ENCODE results near the gene NBEAL2. TPM values are rescaled to one million over a fixed set of nuclear protein-coding genes. Genes with fewer than 3 reads are reported as not detected.

NBEAL2 gene
- total RNA-seq, 1 experiment from 2014 or later = 80.0 TPM

- POLR2A ChIA-PET = no interaction called here
Observed at GRCh38 chr3:47016934-47017435, 37.5 kb downstream of the NBEAL2 start.

DNA sequence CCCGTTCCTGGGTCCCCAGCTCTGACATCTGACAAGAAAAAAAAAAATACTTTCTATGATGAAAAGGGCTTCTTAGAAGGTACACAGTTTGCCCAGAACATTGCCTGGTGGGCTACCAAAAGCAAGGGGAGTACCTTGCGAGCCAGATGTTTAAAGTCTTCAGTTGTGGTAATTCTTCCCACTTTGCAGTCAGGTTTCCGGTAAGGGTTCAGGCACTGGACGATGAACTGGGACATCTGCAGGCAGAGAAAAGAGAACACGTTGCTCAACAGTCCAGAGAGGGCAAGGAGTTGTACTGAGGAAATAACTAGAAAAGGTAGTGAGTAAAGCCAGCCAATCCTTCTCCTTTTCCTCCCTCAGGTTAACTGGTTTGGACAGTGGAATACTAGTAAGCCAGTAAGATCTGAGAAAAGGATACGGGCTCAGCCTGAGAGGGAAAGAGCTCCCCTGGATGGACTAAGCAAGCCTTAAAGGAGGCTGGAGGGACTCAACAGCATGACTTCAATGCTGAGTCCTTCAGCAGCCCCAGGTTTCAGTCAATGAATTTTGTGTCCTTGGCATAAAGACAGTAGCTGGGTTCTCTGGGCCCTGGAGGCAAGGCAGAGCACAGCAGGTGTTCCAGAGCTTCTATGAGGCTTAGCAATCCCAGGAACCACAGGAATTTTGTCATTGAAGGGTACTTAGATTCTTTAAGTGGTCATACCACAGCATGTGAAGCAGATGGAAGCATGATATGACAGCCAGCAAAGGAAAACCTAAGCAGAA, 38.2 kb downstream of the NBEAL2 start:
- no peak for DNase-seq (ENCODE audit: low spot score)
- H3K4me1 Mint-ChIP-seq = peaks cover 7% of the 10 kb centered on the region
- no peak for TF ChIP-seq ATF1 (CRISPR knock-in tag; IDR thresholded peaks at IDR 0.05)
- TF ChIP-seq, protein P1, sequence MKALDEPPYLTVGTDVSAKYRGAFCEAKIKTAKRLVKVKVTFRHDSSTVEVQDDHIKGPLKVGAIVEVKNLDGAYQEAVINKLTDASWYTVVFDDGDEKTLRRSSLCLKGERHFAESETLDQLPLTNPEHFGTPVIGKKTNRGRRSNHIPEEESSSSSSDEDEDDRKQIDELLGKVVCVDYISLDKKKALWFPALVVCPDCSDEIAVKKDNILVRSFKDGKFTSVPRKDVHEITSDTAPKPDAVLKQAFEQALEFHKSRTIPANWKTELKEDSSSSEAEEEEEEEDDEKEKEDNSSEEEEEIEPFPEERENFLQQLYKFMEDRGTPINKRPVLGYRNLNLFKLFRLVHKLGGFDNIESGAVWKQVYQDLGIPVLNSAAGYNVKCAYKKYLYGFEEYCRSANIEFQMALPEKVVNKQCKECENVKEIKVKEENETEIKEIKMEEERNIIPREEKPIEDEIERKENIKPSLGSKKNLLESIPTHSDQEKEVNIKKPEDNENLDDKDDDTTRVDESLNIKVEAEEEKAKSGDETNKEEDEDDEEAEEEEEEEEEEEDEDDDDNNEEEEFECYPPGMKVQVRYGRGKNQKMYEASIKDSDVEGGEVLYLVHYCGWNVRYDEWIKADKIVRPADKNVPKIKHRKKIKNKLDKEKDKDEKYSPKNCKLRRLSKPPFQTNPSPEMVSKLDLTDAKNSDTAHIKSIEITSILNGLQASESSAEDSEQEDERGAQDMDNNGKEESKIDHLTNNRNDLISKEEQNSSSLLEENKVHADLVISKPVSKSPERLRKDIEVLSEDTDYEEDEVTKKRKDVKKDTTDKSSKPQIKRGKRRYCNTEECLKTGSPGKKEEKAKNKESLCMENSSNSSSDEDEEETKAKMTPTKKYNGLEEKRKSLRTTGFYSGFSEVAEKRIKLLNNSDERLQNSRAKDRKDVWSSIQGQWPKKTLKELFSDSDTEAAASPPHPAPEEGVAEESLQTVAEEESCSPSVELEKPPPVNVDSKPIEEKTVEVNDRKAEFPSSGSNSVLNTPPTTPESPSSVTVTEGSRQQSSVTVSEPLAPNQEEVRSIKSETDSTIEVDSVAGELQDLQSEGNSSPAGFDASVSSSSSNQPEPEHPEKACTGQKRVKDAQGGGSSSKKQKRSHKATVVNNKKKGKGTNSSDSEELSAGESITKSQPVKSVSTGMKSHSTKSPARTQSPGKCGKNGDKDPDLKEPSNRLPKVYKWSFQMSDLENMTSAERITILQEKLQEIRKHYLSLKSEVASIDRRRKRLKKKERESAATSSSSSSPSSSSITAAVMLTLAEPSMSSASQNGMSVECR (CRISPR knock-in tag; IDR thresholded peaks at IDR 0.05; ENCODE audit: borderline replicate concordance) = no peak
- no peak for TF ChIP-seq GTF2I (CRISPR knock-in tag; conservative IDR thresholded peaks at IDR 0.05)
- TF ChIP-seq ETV6 (CRISPR knock-in tag; IDR thresholded peaks at IDR 0.05) = no peak
- TF ChIP-seq PRRX2 (CRISPR knock-in tag; IDR thresholded peaks at IDR 0.05) = no peak
- TF ChIP-seq SP1 (CRISPR knock-in tag; conservative IDR thresholded peaks at IDR 0.05) = no peak
- TF ChIP-seq, protein P2, sequence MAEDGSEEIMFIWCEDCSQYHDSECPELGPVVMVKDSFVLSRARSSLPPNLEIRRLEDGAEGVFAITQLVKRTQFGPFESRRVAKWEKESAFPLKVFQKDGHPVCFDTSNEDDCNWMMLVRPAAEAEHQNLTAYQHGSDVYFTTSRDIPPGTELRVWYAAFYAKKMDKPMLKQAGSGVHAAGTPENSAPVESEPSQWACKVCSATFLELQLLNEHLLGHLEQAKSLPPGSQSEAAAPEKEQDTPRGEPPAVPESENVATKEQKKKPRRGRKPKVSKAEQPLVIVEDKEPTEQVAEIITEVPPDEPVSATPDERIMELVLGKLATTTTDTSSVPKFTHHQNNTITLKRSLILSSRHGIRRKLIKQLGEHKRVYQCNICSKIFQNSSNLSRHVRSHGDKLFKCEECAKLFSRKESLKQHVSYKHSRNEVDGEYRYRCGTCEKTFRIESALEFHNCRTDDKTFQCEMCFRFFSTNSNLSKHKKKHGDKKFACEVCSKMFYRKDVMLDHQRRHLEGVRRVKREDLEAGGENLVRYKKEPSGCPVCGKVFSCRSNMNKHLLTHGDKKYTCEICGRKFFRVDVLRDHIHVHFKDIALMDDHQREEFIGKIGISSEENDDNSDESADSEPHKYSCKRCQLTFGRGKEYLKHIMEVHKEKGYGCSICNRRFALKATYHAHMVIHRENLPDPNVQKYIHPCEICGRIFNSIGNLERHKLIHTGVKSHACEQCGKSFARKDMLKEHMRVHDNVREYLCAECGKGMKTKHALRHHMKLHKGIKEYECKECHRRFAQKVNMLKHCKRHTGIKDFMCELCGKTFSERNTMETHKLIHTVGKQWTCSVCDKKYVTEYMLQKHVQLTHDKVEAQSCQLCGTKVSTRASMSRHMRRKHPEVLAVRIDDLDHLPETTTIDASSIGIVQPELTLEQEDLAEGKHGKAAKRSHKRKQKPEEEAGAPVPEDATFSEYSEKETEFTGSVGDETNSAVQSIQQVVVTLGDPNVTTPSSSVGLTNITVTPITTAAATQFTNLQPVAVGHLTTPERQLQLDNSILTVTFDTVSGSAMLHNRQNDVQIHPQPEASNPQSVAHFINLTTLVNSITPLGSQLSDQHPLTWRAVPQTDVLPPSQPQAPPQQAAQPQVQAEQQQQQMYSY (CRISPR knock-in tag; IDR thresholded peaks at IDR 0.05) = no peak
- TF ChIP-seq ELF4 (CRISPR knock-in tag; IDR thresholded peaks at IDR 0.05; ENCODE audit: low read depth) = no peak
- TF ChIP-seq CDX4 (CRISPR knock-in tag; IDR thresholded peaks at IDR 0.05; ENCODE audit: borderline replicate concordance) = no peak
- no peaks in the 10 kb centered on the region for H3K27me3 Mint-ChIP-seq (ENCODE audit: low read depth)
- no peak overlapping the region for H3K27ac Mint-ChIP-seq
- ChIA-PET POLR2A (interaction anchor here (1.0 kb wide), 1 partner anchor 9 kb away, joined by 3 read pairs; no protein-coding TSS in a partner anchor), CTCF (interaction anchor here (1.6 kb wide), 1 partner anchor 354 kb away, joined by 9 read pairs; no protein-coding TSS in a partner anchor)
- H3K36me3 Mint-ChIP-seq = peaks cover 23% of the 10 kb centered on the region
- H3K4me3 Mint-ChIP-seq = no peak overlapping the region
- no peaks in the 10 kb centered on the region for H3K9me3 Mint-ChIP-seq
- ATAC-seq = no peak; the same call in 1 of the 2 replicates

More at GRCh38 chr3:47016934-47017435, 37.5 kb downstream of the NBEAL2 start:
- TF ChIP-seq SOX15 (CRISPR knock-in tag; IDR thresholded peaks at IDR 0.05) (no peak), GTF2I (CRISPR knock-in tag; conservative IDR thresholded peaks at IDR 0.05) (no peak)
- Mint-ChIP-seq H3K9me3 (no peaks in the 10 kb centered on the region), H3K27ac (no peak overlapping the region; the same call in 1 of the 2 replicates), H3K36me3 (peaks cover 23% of the 10 kb centered on the region), H3K4me1 (peaks cover 7% of the 10 kb centered on the region), H3K4me3 (no peak overlapping the region), H3K27me3 (ENCODE audit: low read depth) (no peaks in the 10 kb centered on the region)
- ATAC-seq = no peak
- no peak for DNase-seq (ENCODE audit: low spot score)
- CTCF ChIA-PET = interaction anchor here (1.6 kb wide), 1 partner anchor 354 kb away, joined by 9 read pairs; no protein-coding TSS in a partner anchor

DNA sequence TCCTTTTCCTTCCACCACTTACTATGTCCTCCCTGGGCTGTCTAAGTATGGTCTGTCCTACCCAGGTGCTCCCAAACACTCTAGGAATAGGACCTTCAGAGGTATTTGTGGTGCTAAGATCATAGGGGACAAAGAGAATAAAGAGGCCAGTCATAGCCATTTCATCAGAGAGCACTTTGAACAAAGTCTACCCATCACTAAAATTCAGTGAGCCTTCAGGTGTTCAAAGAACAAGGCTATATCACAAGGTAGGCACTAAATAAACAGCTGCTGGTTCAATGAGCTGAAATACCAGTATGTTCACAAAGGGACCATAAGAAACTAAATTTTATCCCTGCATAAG, 38.8 kb downstream of the NBEAL2 start:
- Mint-ChIP-seq H3K27me3 (ENCODE audit: low read depth) (no peaks in the 10 kb centered on the region), H3K4me3 (no peak overlapping the region), H3K9me3 (no peaks in the 10 kb centered on the region), H3K4me1 (peaks cover 7% of the 10 kb centered on the region), H3K27ac (no peak overlapping the region), H3K36me3 (peaks cover 23% of the 10 kb centered on the region)
- POLR2A ChIA-PET = interaction anchor here (0.6 to 1.0 kb wide), 2 partner anchors 9 to 180 kb away, joined by 3 read pairs; no protein-coding TSS in a partner anchor
- CTCF ChIA-PET = interaction anchor here (1.6 kb wide), 1 partner anchor 353 kb away, joined by 9 read pairs; no protein-coding TSS in a partner anchor
- DNase-seq (ENCODE audit: low spot score) (no peak), ATAC-seq (no peak)
- TF ChIP-seq GABPB1 (CRISPR knock-in tag; IDR thresholded peaks at IDR 0.05) (0 out of 2 replicates have a peak, but pooled peaks have one; percentile 18), NR1H2 (CRISPR knock-in tag; IDR thresholded peaks at IDR 0.05) (no peak)

All from WTC11 (cell line).